ENCODE data around the gene TLE1. TPM values are rescaled to one million over a fixed set of nuclear protein-coding genes. Genes with fewer than 3 reads are reported as not detected.
"Not testable (repeated sequence)": the region's sequence is repeated elsewhere in the genome, so short reads cannot be mapped to it uniquely, and the experiment has no call there.

The TLE1 gene
- total RNA-seq, 8 experiments from 2014 or later = 0.52 to 105 (median 43.0) TPM

- H3K27ac ChIP-seq = no peak overlapping the region
- peaks cover 0 to 9% of the 10 kb centered on the region in 2 donors for H3K4me1 ChIP-seq (replicated peaks in 1 of 2)
- 88 to 100% (median 100%) methylated on average over 1 to 5 of the region's 6 CpGs; no CpG with 5 or more reads in 6 of the 10 experiments for WGBS, 10 experiments
- in situ Hi-C loops (cut with MboI; ENCODE audit: low pct_unique_long_range_greater_than_20kb in 2 of 9, low sequenced_read_pairs in 9 of 9, unreplicated experiment in 9 of 9) = loop anchor here in 1 of 9 experiments (25.0 kb wide), 1 partner anchor 121 kb away; no protein-coding TSS in a partner anchor
- no peak overlapping the region for H3K4me3 ChIP-seq
- no peak for ATAC-seq (replicated peaks in 6 of 8)
Observed at GRCh38 chr9:81716409-81716808, 27.1 kb upstream of the TLE1 start.

GRCh38 chr9:81705578-81705977 is 16.2 kb upstream of the TLE1 start:
- 33 to 100% (median 66%) methylated on average over 1 to 2 of the region's 2 CpGs for WGBS, 10 experiments
- in situ Hi-C loops (cut with MboI; ENCODE audit: low pct_unique_long_range_greater_than_20kb in 2 of 9, low sequenced_read_pairs in 9 of 9, unreplicated experiment in 9 of 9) = loop anchor here in 1 of 9 experiments (25.0 kb wide), 1 partner anchor 132 kb away; no protein-coding TSS in a partner anchor

DNA sequence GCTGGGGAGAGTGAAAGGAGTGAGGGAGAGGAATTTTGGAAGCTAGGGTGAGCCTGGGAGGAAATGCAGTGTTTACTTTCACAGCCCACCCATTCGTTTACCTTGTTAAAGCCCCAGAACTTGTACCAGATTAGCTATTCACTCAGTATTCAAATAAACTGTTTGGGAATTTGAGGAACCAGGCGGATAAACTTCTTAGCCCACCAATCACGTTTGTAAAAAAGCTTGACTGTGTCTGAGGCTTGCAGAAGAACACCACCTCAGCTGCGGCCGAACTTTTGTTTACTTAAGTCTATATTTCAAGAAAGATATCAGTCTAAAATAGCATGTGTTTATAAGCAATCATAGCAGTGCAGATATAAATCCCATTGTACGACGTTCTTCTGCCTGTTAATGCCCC is 5.2 kb upstream of the TLE1 start:
- H3K27ac ChIP-seq = no peak overlapping the region
- whole genome bisulfite sequencing, 10 experiments = 50 to 85% (median 75%) methylated on average over 1 to 6 of the region's 7 CpGs; no CpG with 5 or more reads in 3 of the 10 experiments
- H3K4me3 ChIP-seq = no peak overlapping the region
- peaks cover 3% of the 10 kb centered on the region in 2 donors for H3K4me1 ChIP-seq (replicated peaks in 1 of 2)
- ATAC-seq (replicated peaks in 6 of 8) = no peak
- in situ Hi-C loops (cut with MboI; ENCODE audit: low pct_unique_long_range_greater_than_20kb in 2 of 9, low sequenced_read_pairs in 9 of 9, unreplicated experiment in 9 of 9) = no loop called here

More at GRCh38 chr9:81705578-81705977, 16.2 kb upstream of the TLE1 start:
- H3K4me1 ChIP-seq (replicated peaks in 1 of 2) = no peaks in the 10 kb centered on the region
- ATAC-seq (replicated peaks in 6 of 8) = no peak
- no peak overlapping the region for H3K4me3 ChIP-seq
- H3K27ac ChIP-seq = no peak overlapping the region

DNA sequence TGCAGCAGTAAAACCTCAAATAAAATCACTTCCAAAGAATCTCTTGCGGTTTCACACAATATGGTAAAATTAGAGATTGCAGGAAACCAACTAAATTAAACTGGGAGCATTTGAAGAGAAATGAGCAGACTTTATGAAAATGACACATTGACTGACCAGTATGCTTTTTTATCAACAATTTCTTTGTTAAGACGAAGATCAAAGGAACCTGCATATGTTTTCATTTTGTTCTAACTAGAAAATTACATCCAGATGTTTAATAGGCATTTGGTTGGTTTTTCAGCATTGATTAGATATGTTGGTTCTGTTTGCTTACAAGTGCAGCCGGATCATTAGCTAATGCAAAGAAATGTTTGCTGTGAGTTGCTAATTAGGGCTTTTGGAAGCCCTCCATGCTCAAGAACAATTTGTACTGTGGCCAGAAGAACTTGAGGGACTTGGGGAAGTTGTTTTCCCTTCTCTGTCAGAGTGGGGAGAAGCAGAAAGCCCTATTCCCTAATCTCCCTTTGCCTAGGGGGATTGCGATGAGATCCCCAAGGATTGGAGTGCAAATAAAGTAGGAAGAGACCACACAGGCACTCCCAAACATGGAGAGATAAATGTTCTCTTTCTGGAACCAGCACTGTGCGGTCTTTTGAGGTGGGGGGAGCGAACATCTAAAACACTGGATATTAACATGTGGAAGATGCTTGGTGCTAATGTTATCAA is 4.5 kb upstream of the TLE1 start:
- no peak for ATAC-seq (replicated peaks in 6 of 8)
- H3K27ac ChIP-seq = no peak overlapping the region
- WGBS, 10 experiments = 0 to 100% (median 68%) methylated on average over 1 to 5 of the region's 6 CpGs
- peaks cover 3% of the 10 kb centered on the region in 2 donors for H3K4me1 ChIP-seq (replicated peaks in 1 of 2)
- no peak overlapping the region for H3K4me3 ChIP-seq
- in situ Hi-C loops (cut with MboI; ENCODE audit: low pct_unique_long_range_greater_than_20kb in 2 of 9, low sequenced_read_pairs in 9 of 9, unreplicated experiment in 9 of 9) = no loop called here

GRCh38 chr9:81690251-81690851 is 1.0 kb upstream of the TLE1 start:
- Histone ChIP-seq H3K27ac (no peak overlapping the region), H3K4me1 (replicated peaks in 1 of 2) (peaks cover 3 to 5% of the 10 kb centered on the region in 2 donors), H3K4me3 (peak overlapping the region; percentile 31 to 77 (median 39))
- ATAC-seq (replicated peaks in 6 of 8) = no peak
- in situ Hi-C loops (cut with MboI; ENCODE audit: low pct_unique_long_range_greater_than_20kb in 2 of 9, low sequenced_read_pairs in 9 of 9, unreplicated experiment in 9 of 9) = no loop called here
- 0 to 20% (median 6%) methylated on average over 2 to 17 of the region's 23 CpGs; no CpG with 5 or more reads in 1 of the 10 experiments for WGBS, 10 experiments

- peaks cover 12 to 18% of the 10 kb centered on the region in 2 donors for H3K4me1 ChIP-seq (replicated peaks in 1 of 2)
- peak overlapping the region; percentile 67 to 68 for H3K27ac ChIP-seq
- H3K4me3 ChIP-seq = peak overlapping the region; percentile 55 to 87 (median 78)
- WGBS, 10 experiments = 5% methylated on average over 4 of the region's 21 CpGs; no CpG with 5 or more reads in 9 of the 10 experiments
- in situ Hi-C loops (cut with MboI; ENCODE audit: low pct_unique_long_range_greater_than_20kb in 2 of 9, low sequenced_read_pairs in 9 of 9, unreplicated experiment in 9 of 9) = not testable (repeated sequence)
- ATAC-seq (replicated peaks in 6 of 8) = peak in 3 of 8 experiments; percentile 9 to 23 (median 17)
Observed at GRCh38 chr9:81689093-81689342, 329 bp downstream of the TLE1 start.

- ATAC-seq (replicated peaks in 6 of 8) = peak; percentile 1 to 20 (median 3)
Observed at GRCh38 chr9:81688262-81689092, 870 bp downstream of the TLE1 start.

GRCh38 chr9:81687521-81688261 is 1.7 kb downstream of the TLE1 start:
- peak overlapping the region; percentile 55 to 87 (median 78) for H3K4me3 ChIP-seq
- WGBS, 10 experiments = 0% methylated on average over 4 of the region's 51 CpGs; no CpG with 5 or more reads in 9 of the 10 experiments
- peak overlapping the region; percentile 38 to 68 for H3K27ac ChIP-seq
- ATAC-seq (replicated peaks in 6 of 8) = peak in 1 of 8 experiments; percentile 0
- peaks cover 26 to 32% of the 10 kb centered on the region in 2 donors for H3K4me1 ChIP-seq (replicated peaks in 1 of 2)
- in situ Hi-C loops (cut with MboI; ENCODE audit: low pct_unique_long_range_greater_than_20kb in 2 of 9, low sequenced_read_pairs in 9 of 9, unreplicated experiment in 9 of 9) = no loop called here

More at GRCh38 chr9:81688262-81689092, 870 bp downstream of the TLE1 start:
- Histone ChIP-seq H3K27ac (peak overlapping the region; percentile 67 to 68), H3K4me1 (replicated peaks in 1 of 2) (peaks cover 18 to 24% of the 10 kb centered on the region in 2 donors), H3K4me3 (peak overlapping the region; percentile 55 to 87 (median 78))
- in situ Hi-C loops (cut with MboI; ENCODE audit: low pct_unique_long_range_greater_than_20kb in 2 of 9, low sequenced_read_pairs in 9 of 9, unreplicated experiment in 9 of 9) = not testable (repeated sequence)
- WGBS, 10 experiments = 0 to 20% (median 0%) methylated on average over 3 to 9 of the region's 107 CpGs; no CpG with 5 or more reads in 6 of the 10 experiments

DNA sequence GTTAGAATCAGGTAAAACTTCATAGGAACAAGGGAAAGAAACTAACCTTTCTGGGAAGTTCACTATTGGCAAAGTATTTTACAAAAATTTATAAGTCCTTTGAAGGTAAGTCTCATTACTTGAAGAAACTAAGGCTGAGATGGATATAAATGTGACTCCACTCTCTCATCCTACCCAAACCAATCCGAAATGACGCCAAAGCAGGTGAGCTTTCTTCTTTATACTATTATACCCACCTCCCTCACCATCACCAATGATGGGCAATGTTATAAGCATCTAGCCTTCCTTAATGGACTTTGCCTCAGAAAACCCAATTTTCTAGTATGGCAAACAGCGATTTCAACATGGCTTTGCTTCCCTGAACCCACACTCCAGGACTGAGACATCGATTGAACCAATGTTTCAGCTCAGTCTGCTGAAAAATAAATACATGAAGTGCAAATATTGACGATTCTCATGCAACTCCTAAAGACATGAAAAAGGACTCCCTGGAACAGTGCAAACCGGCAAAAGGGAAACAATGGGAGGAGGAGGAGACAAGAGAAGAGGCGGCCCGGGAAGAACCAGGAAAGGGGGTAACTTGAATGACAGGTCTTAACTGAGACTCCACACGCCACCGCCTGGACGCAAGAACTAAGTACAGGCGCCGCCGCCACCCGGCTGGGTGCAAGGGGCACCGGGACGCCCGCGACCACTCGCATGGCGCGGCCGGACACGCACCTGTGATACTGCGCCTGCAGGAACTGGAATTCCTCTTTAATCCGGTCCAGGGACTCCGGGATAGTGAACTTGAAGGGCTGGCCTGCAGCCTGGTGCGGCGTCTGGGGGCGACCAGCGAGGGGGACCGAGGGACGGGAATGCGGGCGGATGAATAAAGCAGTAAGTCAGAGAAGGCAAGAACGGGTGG is 2.5 kb downstream of the TLE1 start:
- 0 to 37% (median 0%) methylated on average over 2 to 14 of the region's 36 CpGs for whole genome bisulfite sequencing, 10 experiments
- in situ Hi-C loops (cut with MboI; ENCODE audit: low pct_unique_long_range_greater_than_20kb in 2 of 9, low sequenced_read_pairs in 9 of 9, unreplicated experiment in 9 of 9) = no loop called here

GRCh38 chr9:81685763-81686613 is 3.4 kb downstream of the TLE1 start:
- H3K27ac ChIP-seq = no peak overlapping the region
- peaks cover 35 to 39% of the 10 kb centered on the region in 2 donors for H3K4me1 ChIP-seq (replicated peaks in 1 of 2)
- in situ Hi-C loops (cut with MboI; ENCODE audit: low pct_unique_long_range_greater_than_20kb in 2 of 9, low sequenced_read_pairs in 9 of 9, unreplicated experiment in 9 of 9) = no loop called here
- no peak for ATAC-seq (replicated peaks in 6 of 8)
- WGBS, 10 experiments = 17 to 83% (median 39%) methylated on average over 1 to 5 of the region's 5 CpGs
- H3K4me3 ChIP-seq = peak overlapping the region; percentile 55 to 87 (median 78)

More for the DNA sequence above, 2.5 kb downstream of the TLE1 start:
- Histone ChIP-seq H3K27ac (peak overlapping the region; percentile 38 to 68), H3K4me1 (replicated peaks in 1 of 2) (peaks cover 32 to 39% of the 10 kb centered on the region in 2 donors), H3K4me3 (peak overlapping the region; percentile 55 to 87 (median 78))
- ATAC-seq (replicated peaks in 6 of 8) = peak; percentile 3 to 37 (median 24)

DNA sequence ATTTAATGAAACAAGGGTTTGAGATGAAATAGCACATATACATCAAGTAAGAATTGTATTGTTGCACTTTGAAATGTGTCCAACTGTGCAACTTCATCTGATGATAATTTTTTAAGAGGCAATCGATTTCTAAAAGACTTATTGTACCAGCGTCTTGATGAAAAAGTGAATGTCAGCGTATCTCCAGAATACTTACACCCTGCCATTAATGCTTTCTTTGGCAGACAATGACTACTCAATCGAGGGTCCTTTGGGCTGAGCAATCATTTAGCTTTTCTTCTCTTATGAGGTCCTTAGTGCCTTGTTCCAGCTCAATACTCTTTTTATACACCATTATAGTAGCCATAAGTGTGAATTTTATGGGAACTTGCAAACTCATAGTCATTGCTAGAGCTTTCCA is 4.7 kb downstream of the TLE1 start:
- Histone ChIP-seq H3K4me1 (replicated peaks in 1 of 2) (peaks cover 40 to 43% of the 10 kb centered on the region in 2 donors), H3K4me3 (peak overlapping the region; percentile 55 to 87 (median 78)), H3K27ac (no peak overlapping the region)
- 0 to 94% (median 68%) methylated on average over 1 to 4 of the region's 4 CpGs; no CpG with 5 or more reads in 2 of the 10 experiments for WGBS, 10 experiments
- in situ Hi-C loops (cut with MboI; ENCODE audit: low pct_unique_long_range_greater_than_20kb in 2 of 9, low sequenced_read_pairs in 9 of 9, unreplicated experiment in 9 of 9) = no loop called here
- ATAC-seq (replicated peaks in 6 of 8) = no peak

All from motor neuron (in vitro differentiated cells).